MV-4-11 (cell line): Measurements from ENCODE around the gene ARL5A.
"Not testable (repeated sequence)": the region's sequence is repeated elsewhere in the genome, so short reads cannot be mapped to it uniquely, and the experiment has no call there.

Experiments used
- DNase-seq: peaks from one replicate; lab custom pipeline; 2025; lab: John Stamatoyannopoulos, UW

Gene ARL5A

GRCh38 chr2:151795646-151796240 lies 32.5 kb downstream of the ARL5A start:
- no peak for DNase-seq

GRCh38 chr2:151794422-151794821 lies 33.8 kb downstream of the ARL5A start:
- not testable (repeated sequence) for DNase-seq

- no peak for DNase-seq
Measured at GRCh38 chr2:151793123-151793522, 35.1 kb downstream of the ARL5A start.

- no peak for DNase-seq
Measured at GRCh38 chr2:151792589-151792988, 35.6 kb downstream of the ARL5A start.

- DNase-seq, result no peak
Measured at GRCh38 chr2:151791545-151791944, 36.7 kb downstream of the ARL5A start.

GRCh38 chr2:151790689-151791088 lies 37.5 kb downstream of the ARL5A start:
- no peak for DNase-seq

GRCh38 chr2:151789055-151789834 lies 39.0 kb downstream of the ARL5A start:
- no peak for DNase-seq

- DNase-seq, result no peak
Measured at GRCh38 chr2:151786483-151786882, 41.7 kb downstream of the ARL5A start.

- no peak for DNase-seq
Measured at GRCh38 chr2:151786077-151786476, 42.1 kb downstream of the ARL5A start.

GRCh38 chr2:151783133-151783520 lies 45.1 kb downstream of the ARL5A start:
- DNase-seq, result no peak

- DNase-seq, result peak; percentile 69
Measured at GRCh38 chr2:151782378-151783132, 45.7 kb downstream of the ARL5A start.

- DNase-seq, result no peak
Measured at GRCh38 chr2:151781642-151782041, 46.6 kb downstream of the ARL5A start.

- DNase-seq, result no peak
Measured at GRCh38 chr2:151780938-151781337, 47.3 kb downstream of the ARL5A start.

GRCh38 chr2:151777935-151778334 lies 50.3 kb downstream of the ARL5A start:
- no peak for DNase-seq

GRCh38 chr2:151777487-151777886 lies 50.7 kb downstream of the ARL5A start:
- DNase-seq, result no peak

GRCh38 chr2:151776367-151776766 lies 51.9 kb downstream of the ARL5A start:
- no peak for DNase-seq

GRCh38 chr2:151775057-151775740 lies 53.0 kb downstream of the ARL5A start:
- DNase-seq, result no peak

- no peak for DNase-seq
Measured at GRCh38 chr2:151774506-151774905, 53.7 kb downstream of the ARL5A start.

GRCh38 chr2:151771599-151772358 lies 56.4 kb downstream of the ARL5A start:
- peak; percentile 91 for DNase-seq

- DNase-seq, result no peak
Measured at GRCh38 chr2:151770995-151771394, 57.2 kb downstream of the ARL5A start.

- no peak for DNase-seq
Measured at GRCh38 chr2:151769606-151770005, 58.6 kb downstream of the ARL5A start.

- no peak for DNase-seq
Measured at GRCh38 chr2:151767536-151767935, 60.7 kb downstream of the ARL5A start.
